GM19463 (cell line): ENCODE results near the gene PTGES3.

ENCODE experiments used
- ATAC-seq: cut with Tn5 transposase; IDR thresholded peaks from one replicate; pipeline ENCODE4 v1.9.1; 2021; ENCODE audit warnings: mild to moderate bottlenecking, moderate library complexity; ENCODE audit not compliant: unreplicated experiment

Gene PTGES3

DNA sequence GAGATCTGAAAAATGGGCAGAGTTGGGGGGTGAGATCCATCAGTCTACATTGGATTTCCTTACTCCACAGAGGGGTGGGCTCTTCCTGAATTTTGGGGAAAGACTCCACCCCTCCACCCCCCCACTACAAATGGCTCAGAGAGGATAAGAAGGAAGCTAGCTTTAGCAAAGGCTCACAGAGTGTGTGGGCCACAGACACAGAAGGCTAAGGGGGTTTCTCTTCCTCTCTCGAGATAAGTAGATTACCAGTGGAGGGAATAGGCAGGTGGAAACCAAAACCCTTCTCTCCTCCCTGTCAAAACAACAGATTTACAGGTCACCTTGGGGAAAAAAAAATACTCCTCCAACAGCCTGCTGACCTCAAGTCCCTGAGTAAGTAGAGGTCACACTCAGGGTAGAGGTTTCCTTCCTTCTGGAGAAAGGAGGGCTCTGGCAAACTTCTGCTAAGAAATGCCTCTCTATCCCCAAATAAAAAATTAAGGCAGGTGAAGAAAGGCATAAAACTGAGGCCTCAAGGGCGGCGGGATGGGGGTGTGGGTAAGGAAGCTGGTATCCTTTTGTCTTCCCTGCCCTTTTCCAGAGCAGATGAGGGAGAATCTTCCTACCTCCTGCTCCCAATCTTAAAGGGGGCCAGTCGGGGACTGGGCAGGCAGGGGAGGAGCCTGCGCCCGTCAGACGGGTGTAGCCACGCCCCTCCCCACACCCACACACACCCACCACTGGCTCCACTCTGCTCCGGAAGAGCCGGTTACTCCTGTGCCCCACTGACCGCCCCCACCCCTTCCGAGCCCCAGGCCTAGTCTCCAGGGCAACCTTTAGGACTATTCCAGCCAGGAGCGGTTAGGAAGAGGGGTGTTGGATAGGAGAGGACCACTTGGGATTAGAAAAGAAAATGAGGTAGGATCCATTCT is 56.0 kb downstream of the PTGES3 start:
- ATAC-seq, result peak; percentile 20

DNA sequence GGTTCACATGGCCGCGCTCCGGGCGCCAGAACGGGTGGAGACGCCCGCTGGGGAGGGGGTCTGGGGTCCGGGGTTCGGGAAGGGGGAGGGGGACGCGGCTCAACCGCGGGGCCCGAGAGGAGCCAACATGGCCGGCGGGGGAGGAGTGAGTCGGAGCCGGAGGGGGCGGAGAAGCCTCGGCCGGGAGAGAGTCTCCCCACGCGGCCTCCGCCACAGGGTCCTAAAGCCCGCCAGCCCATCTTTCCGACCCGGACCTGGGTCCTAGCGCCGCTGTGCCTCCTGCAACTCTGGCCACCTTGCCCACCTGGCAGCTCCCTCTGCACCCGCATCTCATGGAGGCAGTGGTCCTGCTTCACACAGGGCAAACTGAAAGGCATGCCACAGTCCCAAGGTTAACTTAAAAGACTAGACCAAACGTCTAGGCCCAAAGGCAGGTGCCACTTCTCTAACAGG is 57.9 kb downstream of the PTGES3 start, which contains the start of gene BAZ2A:
Gene BAZ2A, minus strand, starts transcription at position 147 of the 453 bp plus-strand sequence. CDS start 12,796 bp downstream, outside the sequence.
- ATAC-seq, result peak; percentile 61

DNA sequence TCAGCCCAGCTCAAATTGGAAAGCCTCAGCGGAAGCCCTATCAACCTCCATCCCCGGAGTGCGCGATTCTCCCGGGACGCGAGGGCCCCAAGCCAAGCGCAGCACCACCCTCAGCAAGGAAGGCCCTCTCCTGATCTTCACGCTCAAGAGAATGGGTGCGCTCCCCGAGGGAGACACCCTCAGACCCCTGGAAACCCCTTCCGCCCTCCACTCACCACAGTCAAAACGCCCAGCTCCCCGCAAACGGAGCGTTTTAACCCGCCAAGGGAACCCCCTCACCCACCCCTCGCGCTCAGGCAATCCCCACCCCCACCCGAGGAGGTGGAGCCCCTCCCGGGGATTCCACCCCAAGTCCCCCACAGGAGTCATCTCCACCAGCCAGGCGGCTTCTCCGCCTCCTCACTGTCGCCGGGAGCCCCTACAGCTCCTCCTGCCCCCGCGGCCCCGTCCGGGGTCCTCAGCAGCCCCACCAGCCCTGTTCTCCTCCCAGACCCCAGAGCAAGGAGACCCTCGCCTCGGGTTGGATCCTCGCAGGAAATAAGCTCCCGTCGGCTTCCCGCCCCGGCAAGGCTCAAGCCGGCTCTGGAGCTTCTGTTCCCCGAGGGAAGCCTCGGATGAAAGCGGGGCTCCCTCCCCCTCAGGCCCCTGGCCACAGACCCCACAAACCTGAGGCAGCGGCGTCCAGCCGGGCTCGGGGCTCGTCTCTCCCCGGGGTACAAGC is 58.5 kb downstream of the PTGES3 start:
- ATAC-seq, result peak; percentile 1

DNA sequence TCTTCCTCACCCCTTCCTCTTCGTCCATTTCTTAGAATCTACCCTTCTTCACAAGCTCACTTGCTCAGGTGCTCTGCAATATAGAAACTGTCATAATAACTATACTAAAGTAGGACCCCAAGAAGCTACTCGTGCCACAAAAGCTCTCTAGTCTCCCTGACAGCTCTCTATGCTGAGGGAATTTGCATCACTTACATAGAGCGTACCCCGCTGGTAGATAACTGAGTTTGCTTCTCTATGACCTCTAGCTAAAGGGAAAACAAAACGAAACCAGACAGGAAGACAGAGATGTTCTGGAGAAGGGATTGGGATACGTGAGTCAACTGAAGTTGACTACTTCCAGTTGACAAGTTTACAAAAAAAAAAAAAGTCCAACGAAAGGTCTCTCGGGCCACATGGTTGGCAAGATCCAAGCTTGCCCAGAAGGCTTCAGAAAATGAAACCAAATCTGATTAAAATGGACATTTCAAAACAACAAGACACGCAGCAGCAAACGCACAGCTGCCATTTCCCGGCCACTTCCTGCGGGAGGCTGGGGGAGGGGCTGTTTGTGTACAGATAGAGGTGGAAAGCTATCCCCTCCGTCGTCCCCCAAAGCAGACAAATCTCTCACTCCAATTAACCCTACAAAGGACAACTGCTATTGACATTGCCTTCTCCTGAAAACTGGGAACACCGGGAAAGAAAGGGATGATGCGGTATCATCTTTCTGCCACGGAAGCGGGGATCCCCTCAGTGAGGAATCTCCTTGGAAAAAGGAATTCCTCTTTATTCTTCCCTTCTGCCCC is 59.2 kb downstream of the PTGES3 start:
- ATAC-seq, result no peak

DNA sequence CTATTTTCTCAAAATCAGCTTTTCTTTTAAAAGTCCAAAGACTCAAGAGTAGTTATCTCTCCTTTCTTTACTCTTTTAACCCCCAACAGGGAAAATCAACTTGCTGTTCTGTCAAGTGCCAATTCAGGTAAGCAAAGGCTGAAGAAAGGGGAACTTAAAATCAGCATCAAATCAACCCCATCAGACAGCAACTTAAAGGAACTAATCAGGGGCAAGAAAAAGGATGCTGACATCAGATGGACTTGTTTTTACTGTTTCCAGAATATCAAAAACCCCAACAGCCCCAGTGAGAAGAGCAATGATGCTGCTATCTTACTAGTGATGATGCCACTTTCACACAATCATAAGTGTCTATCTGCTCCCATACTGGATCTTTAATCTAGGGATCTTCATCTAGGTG is 61.4 kb downstream of the PTGES3 start:
- ATAC-seq, result no peak

DNA sequence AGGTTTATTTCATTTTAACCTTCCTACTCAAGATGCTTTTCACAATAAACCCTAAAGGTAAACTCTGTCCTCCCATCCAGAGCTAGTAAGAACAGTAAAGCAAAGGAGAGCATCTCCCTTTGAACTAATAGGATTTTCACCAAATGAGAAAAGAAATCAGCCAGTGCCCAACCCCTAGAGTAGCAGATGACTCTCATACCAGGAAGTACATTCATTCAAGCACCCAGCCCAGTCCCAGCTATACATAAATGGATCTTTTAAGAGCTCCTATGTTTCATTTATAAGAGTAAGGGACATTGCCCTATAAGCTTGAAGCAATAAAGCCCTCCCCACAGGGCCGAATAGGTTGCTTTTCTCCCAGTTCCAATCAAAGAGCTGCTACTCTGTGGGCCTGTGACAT is 65.5 kb downstream of the PTGES3 start:
- ATAC-seq, result no peak

DNA sequence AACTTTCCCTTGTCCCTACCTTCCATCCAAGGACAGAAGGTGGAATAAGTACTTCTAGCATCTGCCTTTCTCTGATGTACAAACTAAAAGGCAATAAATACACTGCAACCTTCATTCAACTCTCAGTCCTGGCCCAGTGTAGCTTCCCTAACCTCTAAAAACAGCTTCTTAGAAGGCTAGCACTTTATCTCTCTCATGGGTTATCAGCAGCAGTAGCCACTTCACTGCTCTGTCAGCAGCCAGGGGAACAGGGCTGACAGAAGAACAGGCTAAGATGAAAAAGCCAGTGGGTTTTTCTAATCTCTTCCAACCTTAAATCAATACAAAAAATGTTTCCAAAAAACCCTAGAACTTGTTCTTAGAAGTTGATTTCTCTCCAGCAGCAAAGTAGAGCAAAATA is 71.2 kb downstream of the PTGES3 start:
- ATAC-seq, result no peak

DNA sequence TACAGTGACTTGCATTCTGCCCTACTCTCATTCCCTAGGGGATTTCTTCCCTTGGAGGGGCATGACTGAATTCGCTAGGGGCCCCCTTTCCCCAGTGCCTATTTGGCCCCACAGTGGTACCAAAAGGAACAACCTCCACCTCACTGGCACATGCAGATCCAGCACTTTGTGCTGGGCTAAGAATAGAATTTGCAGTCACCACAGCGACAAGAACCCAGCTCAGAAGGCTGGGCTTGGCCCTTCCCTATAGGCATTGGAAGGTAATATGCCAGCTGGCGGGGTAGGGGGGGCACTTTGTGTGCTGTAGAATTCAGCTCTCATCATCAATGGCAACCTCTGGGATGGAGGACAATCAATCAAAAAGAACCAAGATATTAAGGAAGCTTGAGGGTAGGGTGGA is 71.8 kb downstream of the PTGES3 start:
- no peak for ATAC-seq

DNA sequence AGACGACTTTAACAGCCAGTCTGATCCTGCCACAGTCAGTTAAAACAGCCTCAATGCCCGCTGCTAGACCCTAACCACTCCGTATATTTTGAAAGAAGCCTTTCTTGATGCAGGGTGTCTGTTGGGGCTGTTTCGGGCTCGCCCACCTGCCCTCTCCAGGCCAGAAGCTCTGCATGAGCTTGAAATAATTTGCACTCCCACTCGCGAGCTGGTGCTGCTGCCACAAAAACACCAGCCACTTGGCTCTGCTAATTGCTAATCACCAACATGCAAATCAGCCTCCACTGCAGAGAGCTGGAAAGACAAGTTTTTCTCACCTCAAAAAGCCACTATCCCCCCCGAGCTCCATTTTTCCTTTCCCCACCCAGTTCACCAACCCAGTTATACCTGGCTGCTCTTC is 73.5 kb downstream of the PTGES3 start:
- no peak for ATAC-seq
